Measurements from ENCODE around the gene TFPI2.

TFPI2 gene

GRCh38 chr7:93873998-93874574 is 16.5 kb downstream of the TFPI2 start:
- CTCF ChIA-PET, result interaction anchor here (0.6 kb wide), 1 partner anchor 74 kb away, joined by 3 read pairs; no protein-coding TSS in a partner anchor
- Histone ChIP-seq H3K9me3 (ENCODE audit: control insufficient read depth, insufficient read depth, low read depth, low read length) (no peaks in the 10 kb centered on the region), H3K4me3 (ENCODE audit: low read depth, low read length) (no peak overlapping the region), H3K36me3 (ENCODE audit: control insufficient read depth in 2 of 2, insufficient read depth in 1 of 2, low read length in 2 of 2) (no peaks in the 10 kb centered on the region), H3K4me1 (ENCODE audit: control insufficient read depth, insufficient read depth, low read length) (no peaks in the 10 kb centered on the region), H3K27ac (ENCODE audit: extremely low read depth, low read depth, low read length) (no peak overlapping the region)
- TF ChIP-seq ZNF571 (tag by site-specific recombination; IDR thresholded peaks at IDR 0.05) (no peak), OVOL3 (tag by site-specific recombination; IDR thresholded peaks at IDR 0.05) (no peak), EGR2 (tag by site-specific recombination; IDR thresholded peaks at IDR 0.05; ENCODE audit: low read depth) (no peak)
- POLR2A ChIA-PET, result no interaction called here

DNA sequence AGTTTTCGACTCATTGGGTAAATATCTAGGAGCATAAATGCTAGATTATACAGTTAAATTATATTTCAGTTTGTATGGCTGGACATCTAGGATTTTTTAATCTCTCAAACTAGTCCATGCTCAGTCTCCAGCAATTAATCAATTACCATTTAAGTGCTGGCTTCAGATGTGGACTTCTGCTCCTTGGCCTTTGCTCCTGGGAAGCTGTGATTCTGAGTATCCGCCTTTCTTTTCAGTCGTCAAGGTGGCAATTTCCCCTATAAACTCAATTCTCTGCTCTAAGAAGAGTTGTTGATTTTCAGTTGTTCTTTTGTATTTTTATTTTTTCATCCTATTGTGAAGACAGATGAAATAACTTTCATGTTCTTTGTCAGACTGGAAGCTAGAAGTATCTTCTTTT is 23.7 kb downstream of the TFPI2 start:
- ChIA-PET CTCF (interaction anchor here (1.3 kb wide), 1 partner anchor 20 kb away, joined by 3 read pairs; no protein-coding TSS in a partner anchor), POLR2A (no interaction called here)
- no peak overlapping the region for H3K4me3 ChIP-seq (ENCODE audit: low read depth, low read length)
- no peaks in the 10 kb centered on the region for H3K4me1 ChIP-seq (ENCODE audit: control insufficient read depth, insufficient read depth, low read length)
- H3K36me3 ChIP-seq (ENCODE audit: control insufficient read depth in 2 of 2, insufficient read depth in 1 of 2, low read length in 2 of 2), result no peaks in the 10 kb centered on the region
- H3K9me3 ChIP-seq (ENCODE audit: control insufficient read depth, insufficient read depth, low read depth, low read length), result no peaks in the 10 kb centered on the region
- no peak overlapping the region for H3K27ac ChIP-seq (ENCODE audit: extremely low read depth, low read depth, low read length)
- no peak for TF ChIP-seq ZNF621 (tag by site-specific recombination; IDR thresholded peaks at IDR 0.05)
- TF ChIP-seq PRDM10 (tag by site-specific recombination; IDR thresholded peaks at IDR 0.05), result no peak
- no peak for TF ChIP-seq ZNF670 (tag by site-specific recombination; IDR thresholded peaks at IDR 0.05; ENCODE audit: low read depth)
- TF ChIP-seq ZNF10 (tag by site-specific recombination; IDR thresholded peaks at IDR 0.05), result no peak

- ChIA-PET CTCF (no interaction called here), POLR2A (no interaction called here)
- no peaks in the 10 kb centered on the region for H3K4me1 ChIP-seq (ENCODE audit: control insufficient read depth, insufficient read depth, low read length)
- no peaks in the 10 kb centered on the region for H3K9me3 ChIP-seq (ENCODE audit: control insufficient read depth, insufficient read depth, low read depth, low read length)
- H3K4me3 ChIP-seq (ENCODE audit: low read depth, low read length), result no peak overlapping the region
- no peaks in the 10 kb centered on the region for H3K36me3 ChIP-seq (ENCODE audit: control insufficient read depth in 2 of 2, insufficient read depth in 1 of 2, low read length in 2 of 2)
- TF ChIP-seq ZNF350 (tag by site-specific recombination; IDR thresholded peaks at IDR 0.05) (no peak), ZBTB7A (tag by site-specific recombination; IDR thresholded peaks at IDR 0.05; ENCODE audit: low read depth) (no peak), GFI1B (tag by site-specific recombination; IDR thresholded peaks at IDR 0.05) (no peak), ZNF223 (tag by site-specific recombination; IDR thresholded peaks at IDR 0.05) (no peak), SP7 (tag by site-specific recombination; IDR thresholded peaks at IDR 0.05) (no peak), PRDM10 (tag by site-specific recombination; IDR thresholded peaks at IDR 0.05) (no peak), ZNF792 (tag by site-specific recombination; IDR thresholded peaks at IDR 0.05) (no peak), ZNF623 (tag by site-specific recombination; IDR thresholded peaks at IDR 0.05) (no peak)
- TF ChIP-seq, protein P1, sequence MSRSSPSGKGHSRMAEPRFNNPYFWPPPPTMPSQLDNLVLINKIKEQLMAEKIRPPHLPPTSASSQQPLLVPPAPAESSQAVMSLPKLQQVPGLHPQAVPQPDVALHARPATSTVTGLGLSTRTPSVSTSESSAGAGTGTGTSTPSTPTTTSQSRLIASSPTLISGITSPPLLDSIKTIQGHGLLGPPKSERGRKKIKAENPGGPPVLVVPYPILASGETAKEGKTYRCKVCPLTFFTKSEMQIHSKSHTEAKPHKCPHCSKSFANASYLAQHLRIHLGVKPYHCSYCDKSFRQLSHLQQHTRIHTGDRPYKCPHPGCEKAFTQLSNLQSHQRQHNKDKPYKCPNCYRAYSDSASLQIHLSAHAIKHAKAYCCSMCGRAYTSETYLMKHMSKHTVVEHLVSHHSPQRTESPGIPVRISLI (tag by site-specific recombination; IDR thresholded peaks at IDR 0.05), result no peak
- H3K27ac ChIP-seq (ENCODE audit: extremely low read depth, low read depth, low read length), result no peak overlapping the region
Measured at GRCh38 chr7:93862651-93863050, 27.9 kb downstream of the TFPI2 start.

Measured in HEK293 (cell line).